HEK293T (cell line): Measurements from ENCODE around the gene TTLL11.

Source experiments
- CTCF ChIA-PET: fragments of 350-600 bp; formaldehyde crosslinking; extraction: SDS; loops from one replicate; lab custom pipeline; 2021; ENCODE audit warnings: antibody characterized with exemption, inconsistent platforms; lab: Yijun Ruan, JAX
- POLR2A ChIA-PET: fragments of 350-600 bp; formaldehyde crosslinking; extraction: SDS; loops from one replicate; lab custom pipeline; 2020; ENCODE audit warnings: antibody characterized with exemption, inconsistent platforms; lab: Yijun Ruan, JAX
- DNase-seq: peaks from one replicate; pipeline ENCODE4 v3.0.0; 2012; ENCODE audit warnings: mixed read lengths; ENCODE audit errors: extremely low spot score
- ARNT ChIP-seq: fragments of 450-650 bp; IDR thresholded peaks from 2 replicates; pipeline ENCODE4 v1.6.1; 2017; ENCODE audit warnings: mild to moderate bottlenecking
- BHLHE40 ChIP-seq: fragments of 450-650 bp; IDR thresholded peaks from 2 replicates; pipeline ENCODE4 v1.6.1; 2016; ENCODE audit warnings: mild to moderate bottlenecking, moderate library complexity, borderline replicate concordance
- CTBP1 ChIP-seq: fragments of 450-650 bp; IDR thresholded peaks from 2 replicates; pipeline ENCODE4 v1.6.1; 2016; ENCODE audit warnings: borderline replicate concordance
- ELF4 ChIP-seq: fragments of 450-650 bp; IDR thresholded peaks from 2 replicates; pipeline ENCODE4 v1.6.1; 2017; ENCODE audit warnings: antibody characterized with exemption
- FOXA1 ChIP-seq: fragments of 450-650 bp; IDR thresholded peaks from 2 replicates; pipeline ENCODE4 v1.6.1; 2016; ENCODE audit warnings: mild to moderate bottlenecking
- FOXK2 ChIP-seq: fragments of 450-650 bp; IDR thresholded peaks from 2 replicates; pipeline ENCODE4 v1.6.1; 2016; ENCODE audit warnings: mild to moderate bottlenecking
- FOXM1 ChIP-seq: fragments of 450-650 bp; IDR thresholded peaks from 2 replicates; pipeline ENCODE4 v1.6.1; 2017; ENCODE audit warnings: mild to moderate bottlenecking, borderline replicate concordance
- HDGF ChIP-seq: fragments of 450-650 bp; IDR thresholded peaks from 2 replicates; pipeline ENCODE4 v1.6.1; 2017; ENCODE audit warnings: antibody characterized with exemption, borderline replicate concordance
- L3MBTL2 ChIP-seq: fragments of 450-650 bp; conservative IDR thresholded peaks from 2 replicates; pipeline ENCODE4 v1.6.1; 2016; ENCODE audit warnings: mild to moderate bottlenecking
- LEF1 ChIP-seq: fragments of 450-650 bp; IDR thresholded peaks from 2 replicates; pipeline ENCODE4 v1.6.1; 2017; ENCODE audit warnings: mild to moderate bottlenecking, borderline replicate concordance
- NFRKB ChIP-seq: fragments of 450-650 bp; IDR thresholded peaks from 2 replicates; pipeline ENCODE4 v1.6.1; 2016; ENCODE audit warnings: mild to moderate bottlenecking, moderate library complexity
- SP1 ChIP-seq: fragments of 450-650 bp; IDR thresholded peaks from 2 replicates; pipeline ENCODE4 v1.6.1; 2017
- SUZ12 ChIP-seq: fragments of 450-650 bp; IDR thresholded peaks from 2 replicates; pipeline ENCODE4 v1.6.1; 2016; ENCODE audit warnings: mild to moderate bottlenecking
- TARDBP ChIP-seq: fragments of 450-650 bp; IDR thresholded peaks from 2 replicates; pipeline ENCODE4 v1.6.1; 2016
- ZNF384 ChIP-seq: fragments of 450-650 bp; IDR thresholded peaks from 2 replicates; pipeline ENCODE4 v1.6.1; 2016
- TF ChIP-seq, protein P1 (sequence below): fragments of 450-650 bp; IDR thresholded peaks from 2 replicates; pipeline ENCODE4 v1.6.1; 2016

Gene TTLL11

DNA sequence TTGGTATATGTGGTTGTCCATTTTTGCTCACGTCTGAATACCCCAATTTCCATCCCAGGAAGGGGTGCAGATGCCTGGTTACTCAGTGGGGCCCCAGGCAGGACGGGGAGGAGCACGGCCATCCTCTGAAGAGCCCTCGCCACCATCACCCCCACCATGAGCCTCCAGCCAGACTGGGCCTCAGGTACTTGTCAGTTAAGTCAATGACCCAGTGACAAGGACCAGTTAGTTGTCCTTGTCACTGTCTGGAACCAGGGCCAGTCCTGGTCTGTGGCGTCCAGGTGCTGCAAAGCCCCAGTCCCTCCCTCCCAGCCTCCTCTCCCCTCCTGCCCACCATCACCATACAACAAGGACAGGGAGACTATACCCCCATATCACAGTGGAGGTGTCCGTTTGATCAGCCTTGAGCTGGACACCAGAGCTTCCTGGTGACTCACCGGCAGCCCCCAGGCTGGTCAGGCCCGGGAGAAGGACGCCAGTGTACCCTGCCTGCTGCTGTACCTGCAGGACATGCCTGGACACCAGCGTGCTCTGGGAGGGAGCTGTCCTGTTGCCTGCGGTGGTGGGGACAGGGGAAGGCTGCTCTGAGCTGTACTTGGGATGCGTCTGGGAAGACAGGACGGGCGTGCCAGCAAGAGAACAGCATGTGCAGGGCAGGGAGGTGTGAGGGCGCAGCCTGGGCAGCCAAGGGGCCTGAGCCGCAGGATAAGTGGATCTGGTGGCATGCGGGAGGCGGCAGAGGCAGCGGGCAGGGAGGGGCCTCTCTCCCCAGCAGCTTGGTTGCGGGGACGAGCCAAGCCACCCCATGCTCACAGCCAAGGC is 32.6 kb upstream of the TTLL11 start:
- TF ChIP-seq SP1 (no peak), ELF4 (no peak), NFRKB (no peak), FOXA1 (no peak), CTBP1 (no peak), SUZ12 (no peak), ARNT (no peak), FOXK2 (no peak), BHLHE40 (no peak), LEF1 (no peak), ZNF384 (no peak), TARDBP (no peak), HDGF (no peak)
- TF ChIP-seq, protein P1, sequence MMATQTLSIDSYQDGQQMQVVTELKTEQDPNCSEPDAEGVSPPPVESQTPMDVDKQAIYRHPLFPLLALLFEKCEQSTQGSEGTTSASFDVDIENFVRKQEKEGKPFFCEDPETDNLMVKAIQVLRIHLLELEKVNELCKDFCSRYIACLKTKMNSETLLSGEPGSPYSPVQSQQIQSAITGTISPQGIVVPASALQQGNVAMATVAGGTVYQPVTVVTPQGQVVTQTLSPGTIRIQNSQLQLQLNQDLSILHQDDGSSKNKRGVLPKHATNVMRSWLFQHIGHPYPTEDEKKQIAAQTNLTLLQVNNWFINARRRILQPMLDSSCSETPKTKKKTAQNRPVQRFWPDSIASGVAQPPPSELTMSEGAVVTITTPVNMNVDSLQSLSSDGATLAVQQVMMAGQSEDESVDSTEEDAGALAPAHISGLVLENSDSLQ, result no peak
- ChIA-PET POLR2A (interaction anchor here (0.6 to 1.1 kb wide), 2 partner anchors 30 to 580 kb away, joined by 3 to 5 read pairs; no protein-coding TSS in a partner anchor), CTCF (interaction anchor here (0.7 to 4.6 kb wide), 11 partner anchors 9 to 231 kb away, joined by 3 to 55 read pairs (median 5); partner anchors contain the start of genes MRRF and RBM18)
- no peak for DNase-seq

DNA sequence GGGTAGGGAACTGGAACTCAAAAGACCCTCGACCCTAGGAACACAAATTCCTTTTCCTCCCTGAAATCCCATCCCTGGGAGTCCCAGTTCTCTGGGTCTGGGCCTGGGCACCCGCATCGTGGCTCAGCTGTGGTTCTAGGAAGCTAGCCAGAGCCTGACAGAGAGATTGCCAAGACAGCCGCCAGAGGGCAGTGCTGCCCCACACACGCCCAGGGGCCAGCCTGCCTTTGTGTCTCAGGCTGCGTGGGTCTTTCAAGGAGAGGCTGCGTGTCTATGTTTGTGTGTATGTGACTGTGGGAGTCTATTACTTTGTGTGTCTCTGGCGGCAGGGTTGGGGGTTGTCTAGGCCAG is 32.0 kb upstream of the TTLL11 start:
- DNase-seq, result peak; percentile 82
- ChIA-PET POLR2A (interaction anchor here (1.1 kb wide), 1 partner anchor 29 kb away, joined by 3 read pairs; no protein-coding TSS in a partner anchor), CTCF (interaction anchor here (0.5 to 4.6 kb wide), 13 partner anchors 9 to 232 kb away, joined by 3 to 55 read pairs (median 5); partner anchors contain the start of genes MRRF and RBM18)
- TF ChIP-seq CTBP1 (no peak), FOXM1 (no peak), FOXK2 (no peak), BHLHE40 (no peak), FOXA1 (no peak), ZNF384 (no peak), ELF4 (no peak), LEF1 (no peak), HDGF (no peak)
- TF ChIP-seq, protein P1, result no peak

DNA sequence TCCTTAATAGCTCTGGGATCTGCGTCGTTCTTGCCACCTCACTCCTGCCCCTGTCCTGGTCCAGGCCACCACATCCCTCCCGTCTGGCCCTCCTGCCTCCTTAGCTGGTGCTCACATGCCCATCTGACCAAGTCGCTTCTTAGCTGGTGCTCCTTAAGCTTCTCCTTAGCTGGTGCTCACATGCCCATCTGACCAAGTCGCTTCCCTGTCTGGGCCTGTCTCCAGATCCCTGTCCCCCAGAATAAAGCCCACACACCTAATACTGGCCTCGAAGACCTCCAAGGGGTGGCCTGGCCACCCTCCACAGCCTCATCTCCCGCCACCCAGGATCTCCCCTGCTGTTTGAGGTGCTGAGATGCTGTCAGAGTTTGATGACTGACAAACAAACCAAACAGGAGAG is 31.4 kb upstream of the TTLL11 start:
- TF ChIP-seq ELF4 (no peak), SUZ12 (no peak), NFRKB (no peak), BHLHE40 (no peak), TARDBP (no peak), ARNT (no peak), FOXM1 (no peak), FOXA1 (no peak)
- TF ChIP-seq, protein P1, result no peak
- POLR2A ChIA-PET, result interaction anchor here (1.1 kb wide), 1 partner anchor 29 kb away, joined by 3 read pairs; no protein-coding TSS in a partner anchor
- CTCF ChIA-PET, result interaction anchor here (0.5 to 4.6 kb wide), 13 partner anchors 8 to 232 kb away, joined by 3 to 55 read pairs (median 5); partner anchors contain the start of genes MRRF and RBM18
- DNase-seq, result no peak

DNA sequence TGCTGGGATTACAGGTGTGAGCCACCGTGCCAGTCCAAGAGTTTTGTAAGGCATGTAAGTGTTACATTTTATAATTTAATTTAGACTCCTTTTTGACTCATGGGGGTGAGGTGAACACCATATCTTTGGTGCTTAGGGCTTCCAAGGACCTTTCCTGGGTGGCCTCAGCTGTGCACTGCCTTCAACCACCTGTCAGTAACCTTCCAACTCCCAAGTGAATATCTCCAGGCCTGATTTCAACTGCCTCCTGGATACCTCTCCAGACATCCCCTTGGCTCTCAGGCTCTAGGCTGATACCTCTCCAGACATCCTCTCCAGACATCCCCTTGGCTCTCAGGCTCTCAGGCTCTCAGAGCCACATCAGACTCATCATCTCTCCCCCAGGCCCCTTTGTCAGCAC is 30.9 kb upstream of the TTLL11 start:
- TF ChIP-seq ARNT (no peak), ELF4 (no peak), CTBP1 (no peak), NFRKB (no peak), TARDBP (no peak), FOXK2 (no peak), HDGF (no peak), SUZ12 (no peak), LEF1 (no peak), ZNF384 (no peak), L3MBTL2 (no peak), BHLHE40 (no peak), FOXM1 (no peak), SP1 (no peak), FOXA1 (no peak)
- TF ChIP-seq, protein P1, result no peak

DNA sequence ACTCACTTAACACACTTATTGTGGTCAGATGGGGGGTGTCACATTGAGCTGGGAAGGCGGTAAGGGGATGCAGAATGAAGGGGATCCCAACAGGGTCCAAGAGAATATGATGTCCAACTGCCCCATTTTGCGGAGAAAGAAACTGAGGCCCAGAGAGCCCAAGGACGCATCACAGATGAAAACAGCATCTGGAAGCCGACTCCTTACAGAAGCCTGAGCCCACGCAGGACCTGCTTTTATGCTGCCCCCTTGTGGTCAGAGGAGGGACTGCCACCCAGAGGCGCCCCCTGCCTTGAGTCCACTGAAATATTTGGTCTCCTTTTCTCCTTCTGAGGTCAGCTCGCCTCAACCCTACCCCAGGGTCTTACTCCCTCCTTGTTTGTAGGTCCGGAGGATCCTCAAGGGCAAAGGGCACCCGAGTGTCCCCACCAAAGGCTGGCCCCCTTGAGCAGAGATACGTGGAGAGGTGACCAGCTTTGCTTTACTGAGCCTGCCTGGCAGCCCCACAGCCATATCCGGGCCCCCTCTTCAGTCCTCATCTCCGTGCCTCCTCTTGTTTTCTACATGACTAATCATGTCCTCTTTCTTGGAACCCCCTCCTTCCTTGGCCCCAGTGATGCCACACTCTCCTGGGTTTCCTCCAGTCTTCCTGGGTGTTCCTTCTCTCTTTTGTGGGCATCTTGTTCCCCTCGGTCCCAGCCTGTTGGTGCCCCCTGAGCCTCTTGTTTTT is 30.0 kb upstream of the TTLL11 start:
- POLR2A ChIA-PET, result interaction anchor here (1.1 kb wide), 1 partner anchor 24 kb away, joined by 4 read pairs; no protein-coding TSS in a partner anchor
- DNase-seq, result peak; percentile 87
- TF ChIP-seq SP1 (no peak), SUZ12 (no peak), FOXK2 (no peak), TARDBP (no peak)
- CTCF ChIA-PET, result interaction anchor here (0.6 to 4.6 kb wide), 11 partner anchors 9 to 339 kb away, joined by 3 to 55 read pairs (median 4); no protein-coding TSS in a partner anchor

More for the DNA sequence above, 30.9 kb upstream of the TTLL11 start:
- DNase-seq, result no peak
- ChIA-PET POLR2A (no interaction called here), CTCF (interaction anchor here (1.0 to 4.6 kb wide), 10 partner anchors 8 to 229 kb away, joined by 3 to 55 read pairs (median 8); no protein-coding TSS in a partner anchor)
